Measurements from ENCODE around the gene NSUN4.
"Not testable (repeated sequence)": the region's sequence is repeated elsewhere in the genome, so short reads cannot be mapped to it uniquely, and the experiment has no call there.

The NSUN4 gene

DNA sequence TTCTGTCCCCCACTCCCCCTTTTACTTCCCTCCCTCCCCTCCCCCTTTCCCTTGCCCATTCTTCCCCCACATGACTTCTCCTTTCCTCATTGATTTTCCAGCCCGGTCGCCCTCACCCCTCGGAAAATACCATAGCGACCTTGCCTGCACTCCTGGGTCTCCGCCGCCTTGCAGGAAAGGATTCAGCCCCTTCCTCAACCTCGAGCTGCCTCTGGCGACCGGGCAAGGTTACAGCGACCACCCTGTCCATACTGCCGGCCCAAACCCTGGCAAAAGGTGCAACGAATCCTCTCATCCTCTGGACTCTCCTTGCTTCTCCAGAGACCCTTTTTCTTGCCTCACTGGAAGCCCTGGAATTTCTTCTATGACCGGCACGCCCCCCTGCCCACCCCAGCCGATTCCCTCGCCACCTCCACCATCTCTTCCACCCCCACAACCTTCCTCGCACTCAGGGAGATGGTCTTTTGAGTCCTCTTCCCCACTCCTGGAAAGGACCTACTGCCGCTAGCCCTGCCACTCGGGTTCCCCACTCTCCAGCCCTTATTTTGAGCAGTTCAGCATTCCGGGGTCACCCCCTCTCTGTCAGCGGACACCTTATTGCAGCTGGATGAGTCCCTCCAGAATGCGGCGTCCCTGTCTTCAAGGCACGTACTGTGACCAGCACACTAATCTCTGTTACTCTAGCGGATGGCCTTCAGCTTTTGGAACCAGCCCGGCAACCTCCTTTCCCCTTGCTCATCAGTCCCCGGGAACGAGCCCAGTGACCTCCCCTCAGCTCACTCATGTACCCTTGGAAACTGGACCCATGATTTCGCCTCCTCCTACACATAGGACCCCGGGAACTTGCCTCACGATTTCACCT, 846 bp downstream of the NSUN4 start:
- Histone ChIP-seq H3K4me1 (peaks cover 35 to 64% (median 46%) of the 10 kb centered on the region in 10 experiments), H3K4me3 (peak overlapping the region; percentile 62 to 86 (median 78)), H3K36me3 (peaks cover 27 to 49% (median 42%) of the 10 kb centered on the region in 11 experiments), H3K27me3 (no peaks in the 10 kb centered on the region), H3K4me2 (peak overlapping the region; percentile 81 to 96 (median 91)), H3K9ac (peak overlapping the region; percentile 85 to 94 (median 90)), H3K27ac (peak overlapping the region; percentile 81 to 94 (median 90); a peak in 21 of 22 replicates), H4K20me1 (peaks cover 0 to 53% (median 42%) of the 10 kb centered on the region in 11 experiments; a peak in 19 of 22 replicates), H3K9me3 (replicated peaks in 1 of 11) (no peaks in the 10 kb centered on the region)
- TF ChIP-seq Cebpa-rat (IDR thresholded peaks at IDR 0.05) = no peak

DNA sequence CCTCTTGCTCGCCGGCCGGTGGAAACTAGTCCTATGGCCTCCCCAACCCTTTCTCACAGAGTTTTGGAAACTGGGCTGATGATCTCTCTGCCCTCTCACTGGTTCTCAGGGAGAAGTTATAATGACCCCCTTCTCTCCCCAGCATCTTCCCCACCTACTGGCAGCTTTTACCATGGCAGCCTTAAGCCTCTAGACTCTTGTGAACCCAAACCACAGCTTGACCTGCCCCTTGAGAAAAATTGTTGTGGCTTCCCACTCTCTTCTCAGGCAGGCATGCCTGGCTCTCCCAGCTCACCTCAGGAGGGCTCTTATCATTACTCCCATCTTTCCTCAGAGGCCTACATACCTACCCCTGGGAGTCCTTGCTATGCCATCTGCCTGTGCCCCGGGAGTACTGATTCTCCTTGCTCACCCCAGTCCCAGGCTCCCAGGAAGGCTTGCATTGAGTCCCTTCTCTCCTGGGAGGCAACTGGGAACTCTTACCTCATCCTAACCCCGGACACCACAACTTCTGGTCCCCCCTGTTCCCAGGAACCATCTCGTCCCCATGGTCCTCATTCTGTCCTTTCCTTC, 1.6 kb downstream of the NSUN4 start:
- Histone ChIP-seq H3K27me3 (no peaks in the 10 kb centered on the region), H3K4me3 (peak overlapping the region in 5 of 10 experiments; percentile 71 to 82 (median 80); a peak in 8 of 20 replicates), H3K27ac (peak overlapping the region in 6 of 11 experiments; percentile 12 to 93 (median 90); a peak in 7 of 22 replicates), H3K4me1 (peaks cover 35 to 70% (median 46%) of the 10 kb centered on the region in 10 experiments), H3K9ac (peak overlapping the region in 10 of 11 experiments; percentile 12 to 91 (median 89); a peak in 11 of 22 replicates), H3K36me3 (peaks cover 34 to 56% (median 50%) of the 10 kb centered on the region in 11 experiments), H4K20me1 (peaks cover 0 to 60% (median 48%) of the 10 kb centered on the region in 11 experiments; a peak in 19 of 22 replicates), H3K4me2 (peak overlapping the region; percentile 81 to 96 (median 91)), H3K9me3 (replicated peaks in 1 of 11) (no peaks in the 10 kb centered on the region)
- TF ChIP-seq Cebpa-rat (IDR thresholded peaks at IDR 0.05) = no peak

DNA sequence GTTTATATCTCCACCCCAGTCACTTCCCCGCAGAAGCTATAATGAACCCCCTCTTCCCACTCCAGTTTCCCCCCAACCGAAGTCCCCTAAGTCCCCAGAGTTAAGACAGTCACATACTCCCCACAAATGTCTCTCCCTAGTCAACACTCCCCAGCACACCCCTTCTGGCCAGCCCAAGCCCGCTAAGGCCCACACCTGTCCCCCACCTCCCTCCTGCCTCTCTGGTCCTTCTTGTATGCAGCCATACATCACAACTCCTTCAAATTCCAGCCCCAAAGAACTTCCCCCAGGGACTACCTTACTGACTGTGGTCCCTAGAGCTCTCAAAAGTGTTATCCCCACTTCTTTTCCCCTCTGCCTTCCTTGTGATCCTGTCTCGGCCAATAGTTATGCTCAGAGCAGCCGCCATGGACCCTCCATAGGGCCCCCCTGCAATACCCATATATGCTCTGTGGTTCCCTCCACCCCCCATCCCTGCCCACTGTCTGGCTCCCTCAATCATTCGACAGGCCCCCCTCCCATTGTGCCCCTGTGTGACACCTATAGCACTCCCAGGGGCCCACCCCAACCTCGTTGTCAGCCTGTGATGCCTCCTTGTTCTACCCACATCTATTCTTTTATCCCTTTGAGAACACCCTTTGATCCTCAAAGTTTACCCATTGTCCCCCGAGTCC, 2.2 kb downstream of the NSUN4 start:
- Histone ChIP-seq H3K27ac (peak overlapping the region in 4 of 11 experiments; percentile 12 to 93 (median 54); a peak in 4 of 22 replicates), H3K4me2 (peak overlapping the region; percentile 81 to 96 (median 91); a peak in 21 of 22 replicates), H3K4me3 (peak overlapping the region in 1 of 10 experiments; percentile 77; a peak in 1 of 20 replicates), H4K20me1 (peaks cover 0 to 66% (median 55%) of the 10 kb centered on the region in 11 experiments; a peak in 19 of 22 replicates), H3K36me3 (peaks cover 40 to 62% (median 56%) of the 10 kb centered on the region in 11 experiments), H3K9ac (peak overlapping the region in 7 of 11 experiments; percentile 5 to 90 (median 48); a peak in 6 of 22 replicates), H3K27me3 (no peaks in the 10 kb centered on the region), H3K9me3 (replicated peaks in 1 of 11) (no peaks in the 10 kb centered on the region), H3K4me1 (peaks cover 35 to 77% (median 48%) of the 10 kb centered on the region in 10 experiments)
- no peak for TF ChIP-seq Cebpa-rat (IDR thresholded peaks at IDR 0.05)

DNA sequence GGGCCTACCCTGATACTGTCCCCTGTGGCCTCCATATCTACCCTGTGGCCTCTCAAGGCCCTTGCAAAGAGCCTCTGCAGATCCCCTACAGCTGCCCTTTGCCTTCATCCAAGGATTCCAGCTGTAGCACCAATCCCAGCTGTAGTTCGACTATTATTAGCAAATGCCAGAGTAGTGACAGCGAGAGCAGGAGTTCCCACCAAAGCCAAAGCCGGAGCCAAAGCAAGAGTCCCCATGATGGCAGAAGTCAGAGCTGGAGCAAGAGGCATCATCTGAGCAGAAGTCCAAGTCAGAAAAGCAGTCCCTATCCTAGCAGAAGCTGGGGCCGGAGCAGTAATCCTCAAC, 2.7 kb downstream of the NSUN4 start:
- H3K4me2 ChIP-seq = peak overlapping the region in 7 of 11 experiments; percentile 1 to 93 (median 86); a peak in 6 of 22 replicates
- no peak overlapping the region for H3K27ac ChIP-seq
- H3K36me3 ChIP-seq = peaks cover 42 to 66% (median 61%) of the 10 kb centered on the region in 11 experiments
- H3K27me3 ChIP-seq = no peaks in the 10 kb centered on the region
- peaks cover 0 to 69% (median 57%) of the 10 kb centered on the region in 11 experiments; a peak in 19 of 22 replicates for H4K20me1 ChIP-seq
- peak overlapping the region in 4 of 11 experiments; percentile 2 to 48 (median 11); a peak in 5 of 22 replicates for H3K9ac ChIP-seq
- no peak overlapping the region for H3K4me3 ChIP-seq
- TF ChIP-seq Cebpa-rat (IDR thresholded peaks at IDR 0.05) = no peak
- H3K4me1 ChIP-seq = peaks cover 35 to 77% (median 49%) of the 10 kb centered on the region in 10 experiments
- no peaks in the 10 kb centered on the region for H3K9me3 ChIP-seq (replicated peaks in 1 of 11)

DNA sequence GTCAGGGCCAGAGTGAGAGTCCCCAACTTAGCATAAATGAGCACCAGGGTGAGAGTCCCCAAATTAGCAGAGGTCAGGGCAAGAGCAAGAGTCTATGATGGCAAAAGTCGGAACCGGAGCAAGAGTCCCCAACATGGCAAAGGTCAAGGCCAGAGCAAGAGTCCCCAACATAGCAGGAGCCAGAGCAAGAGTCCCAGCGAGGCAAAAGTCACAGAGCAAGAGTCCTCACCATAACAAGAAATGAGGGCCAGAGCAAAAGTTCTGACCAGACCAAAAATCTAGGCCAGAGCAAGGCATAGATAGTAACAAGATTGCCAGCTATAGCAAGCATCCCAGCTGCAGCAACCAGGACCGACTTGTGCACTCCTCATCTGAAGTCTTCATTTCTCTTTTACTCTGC, 3.1 kb downstream of the NSUN4 start:
- peaks cover 42 to 70% (median 65%) of the 10 kb centered on the region in 11 experiments for H3K36me3 ChIP-seq
- H3K4me3 ChIP-seq = no peak overlapping the region
- H3K27me3 ChIP-seq = no peaks in the 10 kb centered on the region
- H4K20me1 ChIP-seq = peaks cover 0 to 73% (median 61%) of the 10 kb centered on the region in 11 experiments; a peak in 19 of 22 replicates
- TF ChIP-seq Cebpa-rat (IDR thresholded peaks at IDR 0.05) = no peak
- peak overlapping the region in 4 of 11 experiments; percentile 1 to 48 (median 6); a peak in 4 of 22 replicates for H3K9ac ChIP-seq
- no peak overlapping the region for H3K27ac ChIP-seq
- H3K9me3 ChIP-seq (replicated peaks in 1 of 11) = no peaks in the 10 kb centered on the region
- peaks cover 33 to 74% (median 46%) of the 10 kb centered on the region in 10 experiments for H3K4me1 ChIP-seq
- peak overlapping the region in 5 of 11 experiments; percentile 1 to 93 (median 18); a peak in 6 of 22 replicates for H3K4me2 ChIP-seq

DNA sequence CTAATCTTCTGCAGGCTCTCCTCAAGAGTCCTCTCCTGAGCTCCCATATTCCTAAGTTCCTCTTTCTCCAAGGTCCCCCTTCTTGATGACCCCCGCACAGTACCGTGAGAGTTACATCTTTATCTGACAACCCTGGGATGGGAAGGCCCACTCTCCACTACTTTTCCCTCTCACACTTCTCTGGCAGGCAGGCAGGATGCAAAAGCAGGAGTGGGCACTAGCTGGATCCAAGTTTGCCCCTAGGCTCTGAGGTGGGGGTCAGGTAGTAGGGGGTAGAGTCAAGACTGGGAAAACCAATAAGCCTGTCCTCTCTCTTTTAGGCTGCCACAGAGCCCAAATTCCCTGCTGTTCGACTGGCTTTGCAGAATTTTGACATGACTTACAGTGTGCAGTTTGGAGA, 3.9 kb downstream of the NSUN4 start:
- no peak overlapping the region for H3K27ac ChIP-seq
- H3K36me3 ChIP-seq = peaks cover 45 to 78% (median 73%) of the 10 kb centered on the region in 11 experiments
- peaks cover 0 to 81% (median 68%) of the 10 kb centered on the region in 11 experiments; a peak in 19 of 22 replicates for H4K20me1 ChIP-seq
- no peak for TF ChIP-seq Cebpa-rat (IDR thresholded peaks at IDR 0.05)
- H3K27me3 ChIP-seq = no peaks in the 10 kb centered on the region
- H3K9me3 ChIP-seq (replicated peaks in 1 of 11) = no peaks in the 10 kb centered on the region
- H3K4me2 ChIP-seq = peak overlapping the region in 2 of 11 experiments; percentile 14 to 93; a peak in 1 of 22 replicates
- H3K4me1 ChIP-seq = peaks cover 25 to 70% (median 39%) of the 10 kb centered on the region in 10 experiments
- peak overlapping the region in 5 of 11 experiments; percentile 1 to 24 (median 12); a peak in 3 of 22 replicates for H3K9ac ChIP-seq
- H3K4me3 ChIP-seq = no peak overlapping the region

DNA sequence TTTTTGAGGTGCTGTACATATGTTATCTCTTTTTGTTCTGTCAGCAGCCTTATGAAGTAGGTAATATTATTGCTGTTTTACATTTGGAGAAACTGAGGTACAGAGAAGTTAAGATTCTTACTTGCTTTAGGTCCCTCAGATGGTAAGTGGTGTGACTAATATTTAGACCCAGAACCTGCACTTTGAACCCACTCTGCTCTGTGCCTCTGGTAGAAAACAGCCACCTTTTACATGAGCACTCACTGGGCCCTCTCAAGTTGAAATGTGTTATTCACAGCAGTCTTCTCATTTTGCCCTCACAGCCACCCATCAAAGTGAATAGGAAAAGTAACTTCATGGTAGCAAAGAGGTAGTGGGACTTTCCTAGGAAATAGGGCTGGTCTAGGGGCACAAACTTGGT, 4.7 kb downstream of the NSUN4 start:
- H3K4me3 ChIP-seq = no peak overlapping the region
- no peak for TF ChIP-seq Cebpa-rat (IDR thresholded peaks at IDR 0.05)
- H3K27ac ChIP-seq = 0 out of 22 replicates have a peak overlapping the region, but pooled peaks of 1 of the 11 experiments have one; percentile 29
- H4K20me1 ChIP-seq = peaks cover 0 to 84% (median 76%) of the 10 kb centered on the region in 11 experiments; a peak in 19 of 22 replicates
- no peaks in the 10 kb centered on the region for H3K27me3 ChIP-seq
- no peaks in the 10 kb centered on the region for H3K9me3 ChIP-seq (replicated peaks in 1 of 11)
- peaks cover 53 to 86% (median 81%) of the 10 kb centered on the region in 11 experiments for H3K36me3 ChIP-seq
- peaks cover 21 to 76% (median 35%) of the 10 kb centered on the region in 10 experiments for H3K4me1 ChIP-seq
- H3K4me2 ChIP-seq = peak overlapping the region in 2 of 11 experiments; percentile 14 to 22; a peak in 2 of 22 replicates
- H3K9ac ChIP-seq = peak overlapping the region in 4 of 11 experiments; percentile 7 to 12 (median 10); a peak in 3 of 22 replicates

DNA sequence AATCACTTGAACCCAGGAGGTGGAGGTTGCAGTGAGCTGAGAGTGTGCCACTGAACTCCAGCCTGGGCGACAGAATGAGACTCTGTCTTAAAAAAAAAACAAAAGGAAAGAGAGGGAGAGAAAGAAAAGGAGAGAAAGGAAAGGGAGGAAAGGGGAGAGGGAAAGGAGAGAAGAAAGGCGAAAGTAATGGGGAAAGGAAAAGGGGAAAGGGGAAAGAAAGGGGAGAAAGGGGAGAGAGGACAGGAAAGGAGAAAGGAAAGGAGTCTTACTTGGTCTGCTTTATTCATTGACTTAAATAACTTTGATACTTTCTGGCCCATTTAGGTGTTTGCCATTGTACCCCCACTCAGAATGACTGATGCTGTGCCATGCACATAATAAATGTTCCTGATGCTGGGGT, 11.8 kb downstream of the NSUN4 start:
- Histone ChIP-seq H3K27me3 (no peaks in the 10 kb centered on the region), H3K36me3 (peaks cover 87 to 100% (median 99%) of the 10 kb centered on the region in 11 experiments), H3K4me2 (no peak overlapping the region), H3K4me1 (peaks cover 0 to 19% (median 0%) of the 10 kb centered on the region in 10 experiments; a peak in 7 of 20 replicates), H3K27ac (no peak overlapping the region), H3K9ac (no peak overlapping the region), H3K9me3 (replicated peaks in 1 of 11) (no peaks in the 10 kb centered on the region), H4K20me1 (peaks cover 0 to 61% (median 33%) of the 10 kb centered on the region in 11 experiments; a peak in 15 of 22 replicates), H3K4me3 (no peak overlapping the region)
- no peak for TF ChIP-seq Cebpa-rat (IDR thresholded peaks at IDR 0.05)

DNA sequence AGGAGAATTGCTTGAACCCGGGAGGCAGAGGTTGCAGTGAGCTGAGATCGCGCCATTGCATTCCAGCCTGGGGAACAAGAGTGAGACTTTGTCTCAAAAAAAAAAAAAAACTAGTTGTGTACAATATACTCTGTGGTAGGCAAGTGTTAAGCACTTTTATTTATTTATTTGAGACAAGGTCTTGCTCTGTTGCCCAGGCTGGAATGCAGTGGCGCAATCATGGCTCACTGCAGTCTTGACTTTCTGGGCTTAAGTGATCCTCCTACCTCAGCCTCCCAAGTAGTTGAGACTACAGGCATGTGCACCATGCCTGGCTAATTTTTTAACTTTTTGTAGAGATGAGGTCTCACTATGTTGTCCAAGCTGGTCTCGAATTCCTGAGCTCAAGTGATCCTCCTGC, 15.3 kb downstream of the NSUN4 start:
- not testable (repeated sequence) for H3K4me3 ChIP-seq, H3K4me2 ChIP-seq
- H3K36me3 ChIP-seq = peaks cover 93 to 100% (median 97%) of the 10 kb centered on the region in 11 experiments

More for the DNA sequence above, 15.3 kb downstream of the NSUN4 start:
- not testable (repeated sequence) for H3K4me1 ChIP-seq; H3K9me3 ChIP-seq (replicated peaks in 1 of 11); H3K27me3 ChIP-seq; H3K9ac ChIP-seq; H3K27ac ChIP-seq
- peaks cover 0 to 48% (median 12%) of the 10 kb centered on the region in 11 experiments; a peak in 11 of 22 replicates for H4K20me1 ChIP-seq

Data from BLaER1 treated with 17β-estradiol and CSF1 and Interleukin-3, amounts not matched to agents 10 nM and 100 nM (cell line).